DMS79 treated with DMSO at 0.1 percent for 48 hours (cell line): ENCODE results near the gene PRM2.
A peak's percentile ranks its signal among the peaks of the same experiment; 100 is the strongest.
"Not testable (repeated sequence)": the region's sequence is repeated elsewhere in the genome, so short reads cannot be mapped to it uniquely, and the experiment has no call there.

Source experiments
- DNase-seq: peaks from one replicate; lab custom pipeline; 2025; lab: John Stamatoyannopoulos, UW

Gene PRM2

DNA sequence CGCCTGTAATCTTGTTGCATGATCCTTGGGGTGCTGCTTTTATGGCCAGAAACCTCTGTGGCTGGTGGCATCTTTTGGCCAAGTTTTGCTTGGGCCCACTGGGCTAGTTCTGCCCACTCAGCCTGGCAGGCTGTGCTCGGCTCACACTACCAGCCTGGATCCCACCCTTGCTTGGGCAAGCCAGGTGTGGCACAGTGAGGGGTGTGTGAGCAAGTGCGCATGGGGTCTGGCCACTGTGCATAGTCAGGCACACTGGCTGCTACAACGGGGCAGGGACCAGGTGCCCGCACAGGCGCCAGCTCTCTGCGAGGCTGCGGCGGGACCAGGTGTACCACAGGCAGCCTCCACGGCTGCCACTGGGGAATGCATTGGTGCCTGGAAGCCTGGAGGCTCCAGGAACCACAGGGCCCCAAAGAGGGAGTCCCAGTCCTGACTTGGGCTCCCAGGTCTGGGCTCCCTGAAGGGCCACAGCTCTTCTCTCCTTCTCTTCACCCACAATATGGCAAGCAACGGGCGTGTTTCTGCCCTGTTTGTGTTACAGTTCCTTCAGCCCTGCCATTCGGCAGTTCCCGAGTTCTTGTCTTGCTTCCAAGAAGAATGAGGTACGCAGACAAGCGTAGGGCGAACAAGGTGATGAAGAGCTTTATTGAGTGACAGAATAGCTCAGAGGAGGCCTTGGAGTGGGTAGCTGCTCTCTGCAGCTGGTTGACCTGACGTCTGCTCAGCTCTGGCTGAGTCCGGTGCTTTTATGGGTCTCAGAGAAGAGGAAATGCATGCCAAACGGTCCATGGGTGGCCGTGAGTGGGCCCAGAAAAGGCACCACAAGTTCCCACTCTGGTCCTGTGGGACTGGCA, 31.6 kb upstream of the PRM2 start:
- no peak for DNase-seq

DNA sequence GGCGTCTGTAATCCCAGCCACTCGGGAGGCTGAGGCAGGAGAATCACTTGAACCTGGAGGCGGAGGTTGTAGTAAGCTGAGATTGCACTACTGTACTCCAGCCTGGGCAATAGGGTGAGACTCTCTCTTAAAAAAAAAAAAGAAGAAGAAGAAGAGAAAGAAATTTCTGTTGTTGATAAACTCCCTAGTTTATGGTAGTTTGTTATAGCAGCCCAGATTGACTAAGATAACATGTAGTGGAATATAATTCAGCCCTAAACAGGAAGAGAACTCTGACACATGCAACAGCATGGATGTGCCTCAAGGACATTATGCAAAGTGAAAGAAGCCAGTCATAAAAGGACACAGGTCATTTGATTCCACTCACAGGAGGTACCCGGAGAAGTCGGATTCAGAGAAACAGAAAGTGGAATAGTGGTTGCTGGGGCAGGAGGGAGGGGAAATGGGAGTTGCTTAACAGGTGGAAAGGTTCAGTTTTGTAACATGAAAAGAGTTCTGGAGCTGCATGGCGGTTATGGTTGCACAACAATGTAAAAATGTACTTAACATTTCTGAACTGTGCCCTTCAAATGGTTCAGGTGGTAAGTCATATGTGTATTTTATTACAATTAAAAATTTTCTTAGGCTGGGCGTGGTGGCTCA, 30.8 kb upstream of the PRM2 start:
- DNase-seq = no peak

DNA sequence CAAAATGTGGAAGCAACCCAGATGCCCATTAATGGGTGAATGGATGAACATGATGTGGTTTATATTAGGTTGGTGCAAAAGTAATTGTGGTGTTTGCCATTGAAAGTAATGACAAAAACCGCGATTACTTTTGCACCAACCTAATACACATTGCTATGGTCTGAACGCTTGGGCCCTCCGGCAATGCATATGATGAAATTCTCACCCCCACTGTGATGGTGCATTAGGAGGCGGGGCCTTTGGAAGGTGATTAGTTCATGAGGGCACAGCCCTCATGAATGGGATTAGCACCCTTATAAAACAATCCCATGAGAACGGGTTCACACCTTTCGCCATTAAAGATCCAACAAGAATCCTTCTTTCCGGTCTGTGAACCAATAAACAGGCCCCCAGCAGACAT, 30.1 kb upstream of the PRM2 start:
- DNase-seq = no peak

DNA sequence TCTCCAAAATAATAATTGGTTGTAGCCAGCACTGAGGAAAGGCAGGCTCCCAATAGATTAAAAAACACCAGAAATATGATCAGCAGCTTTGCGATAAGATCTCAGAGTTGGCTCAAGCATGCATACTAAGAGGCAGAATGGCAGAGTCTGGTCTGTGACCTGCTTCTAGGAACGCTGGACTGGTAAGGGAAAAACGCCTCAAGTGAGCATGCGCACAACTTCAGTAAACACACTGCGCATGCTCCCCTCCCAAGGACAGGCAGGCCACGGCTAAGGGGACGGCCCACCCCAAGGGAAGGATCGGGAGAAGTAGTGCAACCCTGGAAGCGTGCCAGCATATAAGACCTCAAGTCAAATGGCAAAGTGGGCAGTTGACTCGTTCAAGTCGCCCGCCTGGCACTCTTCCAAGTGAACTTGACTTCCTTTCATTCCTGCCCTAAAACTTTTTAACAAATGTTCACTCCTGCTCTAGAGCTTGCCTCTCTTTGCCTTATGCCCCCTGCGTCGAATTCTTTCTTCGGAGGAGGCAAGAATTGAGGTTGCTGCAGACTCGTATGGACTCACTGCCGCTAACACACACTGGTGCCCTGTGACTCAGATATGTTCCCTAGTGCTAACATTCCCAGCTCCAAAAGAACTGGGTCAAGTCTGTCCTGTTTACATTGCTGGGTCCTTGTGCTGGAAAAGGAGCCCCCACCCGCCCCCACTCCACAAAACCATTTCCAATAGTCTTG, 27.3 kb upstream of the PRM2 start:
- peak; percentile 96 for DNase-seq

- peak; percentile 94 for DNase-seq
Measured at GRCh38 chr16:11302977-11303376, 26.7 kb upstream of the PRM2 start.

- DNase-seq = no peak
Measured at GRCh38 chr16:11301645-11302501, 25.6 kb upstream of the PRM2 start.

GRCh38 chr16:11300560-11300892, 24.2 kb upstream of the PRM2 start:
- DNase-seq = no peak

GRCh38 chr16:11299865-11300559, 23.7 kb upstream of the PRM2 start:
- no peak for DNase-seq

- not testable (repeated sequence) for DNase-seq
Measured at GRCh38 chr16:11298950-11299547, 22.8 kb upstream of the PRM2 start.

DNA sequence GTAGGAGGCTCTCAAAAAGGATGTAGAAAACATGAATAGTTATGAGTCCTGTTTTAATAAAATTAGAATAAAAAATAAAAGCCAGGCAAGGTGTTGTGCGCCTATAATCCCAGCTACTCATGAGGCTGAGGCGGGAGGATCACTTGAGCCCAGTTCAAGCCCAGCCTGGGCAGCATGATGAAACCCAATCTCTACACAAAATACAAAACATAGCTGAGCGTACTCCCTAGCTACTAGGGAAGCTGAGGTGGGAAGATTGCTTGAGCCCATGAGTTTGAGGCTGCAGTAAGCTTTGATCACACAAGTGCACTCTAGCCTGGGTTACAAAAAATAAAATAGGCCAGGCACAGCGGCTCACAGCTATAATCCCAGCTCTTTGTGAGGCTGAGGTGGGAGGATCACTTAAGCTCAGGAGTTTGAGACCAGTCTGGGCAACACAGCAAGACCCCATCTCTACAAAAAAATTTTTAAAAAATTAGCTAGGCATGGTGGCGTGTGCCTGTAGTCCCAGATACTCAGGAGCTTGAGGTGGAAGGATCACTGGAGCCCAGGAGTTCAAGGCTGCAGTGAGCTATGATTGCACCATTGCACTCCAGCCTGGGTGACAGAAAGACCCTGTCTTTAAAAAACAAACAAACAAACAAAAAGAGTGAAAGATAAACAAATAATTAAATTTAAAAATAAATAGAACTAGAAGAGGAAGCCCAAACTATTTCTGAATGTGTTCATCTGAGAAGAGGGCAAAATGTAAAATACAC, 22.0 kb upstream of the PRM2 start:
- no peak for DNase-seq

GRCh38 chr16:11297492-11298142, 21.3 kb upstream of the PRM2 start:
- peak; percentile 87 for DNase-seq

GRCh38 chr16:11296706-11297491, 20.6 kb upstream of the PRM2 start:
- no peak for DNase-seq

GRCh38 chr16:11296351-11296705, 20.0 kb upstream of the PRM2 start:
- no peak for DNase-seq

- no peak for DNase-seq
Measured at GRCh38 chr16:11295672-11296071, 19.4 kb upstream of the PRM2 start.

- no peak for DNase-seq
Measured at GRCh38 chr16:11292076-11292748, 15.9 kb upstream of the PRM2 start.

DNA sequence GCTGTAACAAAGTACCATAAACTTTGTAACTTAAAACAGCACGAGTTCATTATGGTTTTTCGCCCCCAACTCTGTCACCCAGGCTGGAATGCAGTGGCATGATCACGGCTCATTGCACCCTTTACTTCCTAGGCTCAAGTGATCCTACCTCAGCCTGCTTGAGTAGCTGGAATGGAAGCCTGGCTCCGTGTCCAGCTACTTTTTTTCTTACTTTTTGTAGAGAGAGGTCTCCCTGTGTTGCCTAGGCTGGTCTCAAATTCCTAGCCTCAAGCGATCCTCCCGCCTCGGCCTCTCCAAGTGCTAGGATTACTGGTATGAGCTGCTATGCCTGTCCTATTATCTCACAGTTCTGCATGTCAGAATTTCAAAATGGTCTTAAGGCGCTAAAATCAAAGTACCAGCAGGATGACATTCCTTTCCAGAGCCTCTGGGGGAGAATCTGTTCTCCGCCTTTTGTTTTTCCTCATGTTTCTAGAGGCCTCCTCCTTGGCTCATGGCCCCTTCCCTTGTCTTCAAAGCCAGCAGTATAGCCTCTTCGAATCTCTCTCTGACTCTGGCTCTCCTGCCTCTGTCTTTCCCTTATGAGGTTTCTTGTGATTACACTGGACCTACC, 14.9 kb upstream of the PRM2 start:
- DNase-seq = no peak

DNA sequence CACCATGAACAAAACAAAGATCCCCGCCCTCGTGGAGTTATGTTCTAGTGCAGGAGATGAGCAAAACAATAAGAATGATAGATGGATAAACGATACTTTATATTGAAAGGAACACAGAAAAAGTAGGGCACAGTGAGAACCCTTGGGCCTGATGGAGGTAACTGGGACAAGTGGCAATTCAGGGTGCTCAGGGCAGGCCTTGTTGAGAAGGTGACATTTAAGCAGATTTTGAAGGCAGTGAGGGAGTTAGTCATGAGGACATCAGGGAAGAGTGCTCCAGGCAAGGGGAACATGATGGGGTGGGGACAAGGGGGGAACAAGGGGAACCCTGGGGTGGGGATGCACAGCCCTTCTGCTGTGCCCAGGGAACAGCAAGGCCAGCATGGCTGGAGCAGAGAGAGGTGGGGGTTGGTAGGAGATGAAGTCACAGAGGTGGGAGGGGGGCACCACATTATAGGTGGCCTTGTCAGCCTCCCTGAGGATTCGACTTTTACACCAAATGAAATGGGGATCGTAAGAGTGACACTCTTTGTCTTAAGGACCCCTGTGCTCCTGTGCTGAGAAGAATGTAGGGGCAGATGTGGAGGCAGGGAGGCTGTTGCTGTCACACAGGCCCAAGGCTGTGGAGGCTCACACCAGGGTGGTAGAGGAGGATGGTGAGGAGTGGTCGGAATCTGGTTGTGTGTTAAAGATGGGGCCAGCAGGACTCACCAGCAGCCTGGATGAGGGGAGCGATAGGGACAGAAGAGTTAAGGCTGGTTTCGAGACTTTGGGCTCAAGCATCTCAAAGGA, 14.0 kb upstream of the PRM2 start:
- DNase-seq = no peak
